ENCODE results near the gene ATN1.

The ATN1 gene

DNA sequence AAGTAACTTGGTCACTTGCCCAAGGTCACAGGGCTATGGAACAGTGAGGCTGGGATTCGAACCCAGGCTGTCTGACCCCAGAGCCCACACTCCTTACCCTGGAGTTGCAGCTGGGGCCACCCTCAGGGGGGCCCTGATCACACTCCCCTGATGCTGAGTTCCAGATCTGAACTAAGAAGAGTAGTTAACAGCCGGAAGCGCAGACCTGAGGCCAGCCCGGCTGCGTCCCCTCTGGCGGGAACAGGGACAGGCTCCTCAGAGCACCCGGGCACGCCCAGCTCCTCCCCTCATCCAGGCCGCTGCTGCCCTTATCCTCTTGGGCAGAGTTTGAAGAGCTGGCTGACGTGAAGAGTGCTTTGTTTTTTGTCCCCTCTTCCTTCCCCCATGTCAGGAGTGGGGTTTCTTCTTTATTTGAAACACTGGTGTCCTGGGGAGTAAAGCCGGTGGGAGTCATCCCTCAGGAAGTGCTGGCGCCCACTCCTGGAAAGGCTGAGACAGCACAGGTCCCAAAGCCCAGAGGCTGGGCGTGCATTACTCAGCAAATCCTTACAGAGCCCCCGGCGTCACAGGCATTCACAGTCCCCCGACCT, 34.0 kb downstream of the ATN1 start (continued):
- TF ChIP-seq, protein P1, sequence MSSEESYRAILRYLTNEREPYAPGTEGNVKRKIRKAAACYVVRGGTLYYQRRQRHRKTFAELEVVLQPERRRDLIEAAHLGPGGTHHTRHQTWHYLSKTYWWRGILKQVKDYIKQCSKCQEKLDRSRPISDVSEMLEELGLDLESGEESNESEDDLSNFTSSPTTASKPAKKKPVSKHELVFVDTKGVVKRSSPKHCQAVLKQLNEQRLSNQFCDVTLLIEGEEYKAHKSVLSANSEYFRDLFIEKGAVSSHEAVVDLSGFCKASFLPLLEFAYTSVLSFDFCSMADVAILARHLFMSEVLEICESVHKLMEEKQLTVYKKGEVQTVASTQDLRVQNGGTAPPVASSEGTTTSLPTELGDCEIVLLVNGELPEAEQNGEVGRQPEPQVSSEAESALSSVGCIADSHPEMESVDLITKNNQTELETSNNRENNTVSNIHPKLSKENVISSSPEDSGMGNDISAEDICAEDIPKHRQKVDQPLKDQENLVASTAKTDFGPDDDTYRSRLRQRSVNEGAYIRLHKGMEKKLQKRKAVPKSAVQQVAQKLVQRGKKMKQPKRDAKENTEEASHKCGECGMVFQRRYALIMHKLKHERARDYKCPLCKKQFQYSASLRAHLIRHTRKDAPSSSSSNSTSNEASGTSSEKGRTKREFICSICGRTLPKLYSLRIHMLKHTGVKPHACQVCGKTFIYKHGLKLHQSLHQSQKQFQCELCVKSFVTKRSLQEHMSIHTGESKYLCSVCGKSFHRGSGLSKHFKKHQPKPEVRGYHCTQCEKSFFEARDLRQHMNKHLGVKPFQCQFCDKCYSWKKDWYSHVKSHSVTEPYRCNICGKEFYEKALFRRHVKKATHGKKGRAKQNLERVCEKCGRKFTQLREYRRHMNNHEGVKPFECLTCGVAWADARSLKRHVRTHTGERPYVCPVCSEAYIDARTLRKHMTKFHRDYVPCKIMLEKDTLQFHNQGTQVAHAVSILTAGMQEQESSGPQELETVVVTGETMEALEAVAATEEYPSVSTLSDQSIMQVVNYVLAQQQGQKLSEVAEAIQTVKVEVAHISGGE (tag by site-specific recombination; conservative IDR thresholded peaks at IDR 0.05; ENCODE audit: low read depth) = peak; percentile 95
- TF ChIP-seq, protein P2, sequence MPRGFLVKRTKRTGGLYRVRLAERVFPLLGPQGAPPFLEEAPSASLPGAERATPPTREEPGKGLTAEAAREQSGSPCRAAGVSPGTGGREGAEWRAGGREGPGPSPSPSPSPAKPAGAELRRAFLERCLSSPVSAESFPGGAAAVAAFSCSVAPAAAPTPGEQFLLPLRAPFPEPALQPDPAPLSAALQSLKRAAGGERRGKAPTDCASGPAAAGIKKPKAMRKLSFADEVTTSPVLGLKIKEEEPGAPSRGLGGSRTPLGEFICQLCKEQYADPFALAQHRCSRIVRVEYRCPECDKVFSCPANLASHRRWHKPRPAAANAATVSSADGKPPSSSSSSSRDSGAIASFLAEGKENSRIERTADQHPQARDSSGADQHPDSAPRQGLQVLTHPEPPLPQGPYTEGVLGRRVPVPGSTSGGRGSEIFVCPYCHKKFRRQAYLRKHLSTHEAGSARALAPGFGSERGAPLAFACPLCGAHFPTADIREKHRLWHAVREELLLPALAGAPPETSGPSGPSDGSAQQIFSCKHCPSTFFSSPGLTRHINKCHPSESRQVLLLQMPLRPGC (tag by site-specific recombination; IDR thresholded peaks at IDR 0.05) = peak; percentile 10; the same call in 1 of the 2 replicates
- TF ChIP-seq ZNF660 (tag by site-specific recombination; IDR thresholded peaks at IDR 0.05) = peak; percentile 88
- peak; percentile 73 for TF ChIP-seq ZBTB17 (tag by site-specific recombination; IDR thresholded peaks at IDR 0.05)
- no peak for TF ChIP-seq ZNF274 (IDR thresholded peaks at IDR 0.05; ENCODE audit: low read length)
- no peak for TF ChIP-seq ZNF274 (tag by site-specific recombination; IDR thresholded peaks at IDR 0.05; ENCODE audit: borderline replicate concordance)
- no peak; the same call in 1 of the 2 replicates for TF ChIP-seq ZNF501 (tag by site-specific recombination; IDR thresholded peaks at IDR 0.05)
- no peak for TF ChIP-seq ZNF560 (tag by site-specific recombination; IDR thresholded peaks at IDR 0.05; ENCODE audit: borderline replicate concordance)
- TF ChIP-seq, protein P3, sequence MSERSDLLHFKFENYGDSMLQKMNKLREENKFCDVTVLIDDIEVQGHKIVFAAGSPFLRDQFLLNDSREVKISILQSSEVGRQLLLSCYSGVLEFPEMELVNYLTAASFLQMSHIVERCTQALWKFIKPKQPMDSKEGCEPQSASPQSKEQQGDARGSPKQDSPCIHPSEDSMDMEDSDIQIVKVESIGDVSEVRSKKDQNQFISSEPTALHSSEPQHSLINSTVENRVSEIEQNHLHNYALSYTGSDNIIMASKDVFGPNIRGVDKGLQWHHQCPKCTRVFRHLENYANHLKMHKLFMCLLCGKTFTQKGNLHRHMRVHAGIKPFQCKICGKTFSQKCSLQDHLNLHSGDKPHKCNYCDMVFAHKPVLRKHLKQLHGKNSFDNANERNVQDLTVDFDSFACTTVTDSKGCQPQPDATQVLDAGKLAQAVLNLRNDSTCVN (tag by site-specific recombination; optimal IDR thresholded peaks at IDR 0.05) = peak; percentile 45
- TF ChIP-seq ZNF623 (tag by site-specific recombination; IDR thresholded peaks at IDR 0.05) = no peak
- 0 out of 2 replicates have a peak, but pooled peaks have one; percentile 8 for TF ChIP-seq KLF1 (tag by site-specific recombination; IDR thresholded peaks at IDR 0.05)
- TF ChIP-seq, protein P4, sequence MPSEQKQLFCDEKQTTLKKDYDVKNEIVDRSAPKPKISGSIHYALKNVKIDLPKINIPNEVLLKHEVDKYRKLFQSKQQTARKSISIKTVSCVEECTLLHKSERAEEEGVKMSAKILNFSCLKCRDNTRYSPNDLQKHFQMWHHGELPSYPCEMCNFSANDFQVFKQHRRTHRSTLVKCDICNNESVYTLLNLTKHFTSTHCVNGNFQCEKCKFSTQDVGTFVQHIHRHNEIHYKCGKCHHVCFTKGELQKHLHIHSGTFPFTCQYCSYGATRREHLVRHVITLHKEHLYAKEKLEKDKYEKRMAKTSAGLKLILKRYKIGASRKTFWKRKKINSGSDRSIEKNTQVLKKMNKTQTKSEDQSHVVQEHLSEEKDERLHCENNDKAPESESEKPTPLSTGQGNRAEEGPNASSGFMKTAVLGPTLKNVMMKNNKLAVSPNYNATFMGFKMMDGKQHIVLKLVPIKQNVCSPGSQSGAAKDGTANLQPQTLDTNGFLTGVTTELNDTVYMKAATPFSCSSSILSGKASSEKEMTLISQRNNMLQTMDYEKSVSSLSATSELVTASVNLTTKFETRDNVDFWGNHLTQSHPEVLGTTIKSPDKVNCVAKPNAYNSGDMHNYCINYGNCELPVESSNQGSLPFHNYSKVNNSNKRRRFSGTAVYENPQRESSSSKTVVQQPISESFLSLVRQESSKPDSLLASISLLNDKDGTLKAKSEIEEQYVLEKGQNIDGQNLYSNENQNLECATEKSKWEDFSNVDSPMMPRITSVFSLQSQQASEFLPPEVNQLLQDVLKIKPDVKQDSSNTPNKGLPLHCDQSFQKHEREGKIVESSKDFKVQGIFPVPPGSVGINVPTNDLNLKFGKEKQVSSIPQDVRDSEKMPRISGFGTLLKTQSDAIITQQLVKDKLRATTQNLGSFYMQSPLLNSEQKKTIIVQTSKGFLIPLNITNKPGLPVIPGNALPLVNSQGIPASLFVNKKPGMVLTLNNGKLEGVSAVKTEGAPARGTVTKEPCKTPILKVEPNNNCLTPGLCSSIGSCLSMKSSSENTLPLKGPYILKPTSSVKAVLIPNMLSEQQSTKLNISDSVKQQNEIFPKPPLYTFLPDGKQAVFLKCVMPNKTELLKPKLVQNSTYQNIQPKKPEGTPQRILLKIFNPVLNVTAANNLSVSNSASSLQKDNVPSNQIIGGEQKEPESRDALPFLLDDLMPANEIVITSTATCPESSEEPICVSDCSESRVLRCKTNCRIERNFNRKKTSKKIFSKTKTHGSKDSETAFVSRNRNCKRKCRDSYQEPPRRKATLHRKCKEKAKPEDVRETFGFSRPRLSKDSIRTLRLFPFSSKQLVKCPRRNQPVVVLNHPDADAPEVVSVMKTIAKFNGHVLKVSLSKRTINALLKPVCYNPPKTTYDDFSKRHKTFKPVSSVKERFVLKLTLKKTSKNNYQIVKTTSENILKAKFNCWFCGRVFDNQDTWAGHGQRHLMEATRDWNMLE (tag by site-specific recombination; conservative IDR thresholded peaks at IDR 0.05; ENCODE audit: low read depth) = no peak; the same call in 1 of the 2 replicates
- TF ChIP-seq ZNF600 (tag by site-specific recombination; IDR thresholded peaks at IDR 0.05) = peak; percentile 46; the same call in 1 of the 2 replicates
- TF ChIP-seq SCRT2 (tag by site-specific recombination; IDR thresholded peaks at IDR 0.05) = no peak
- TF ChIP-seq HOXA7 (CRISPR knock-in tag; IDR thresholded peaks at IDR 0.05; ENCODE audit: borderline replicate concordance) = no peak
- TF ChIP-seq KLF16 (tag by site-specific recombination; IDR thresholded peaks at IDR 0.05) = no peak; the same call in none of the 2 replicates
- peak; percentile 92 for TF ChIP-seq ZBTB20 (tag by site-specific recombination; IDR thresholded peaks at IDR 0.05)
- TF ChIP-seq ZNF530 (tag by site-specific recombination; IDR thresholded peaks at IDR 0.05; ENCODE audit: low read depth) = no peak
- TF ChIP-seq, protein P5, sequence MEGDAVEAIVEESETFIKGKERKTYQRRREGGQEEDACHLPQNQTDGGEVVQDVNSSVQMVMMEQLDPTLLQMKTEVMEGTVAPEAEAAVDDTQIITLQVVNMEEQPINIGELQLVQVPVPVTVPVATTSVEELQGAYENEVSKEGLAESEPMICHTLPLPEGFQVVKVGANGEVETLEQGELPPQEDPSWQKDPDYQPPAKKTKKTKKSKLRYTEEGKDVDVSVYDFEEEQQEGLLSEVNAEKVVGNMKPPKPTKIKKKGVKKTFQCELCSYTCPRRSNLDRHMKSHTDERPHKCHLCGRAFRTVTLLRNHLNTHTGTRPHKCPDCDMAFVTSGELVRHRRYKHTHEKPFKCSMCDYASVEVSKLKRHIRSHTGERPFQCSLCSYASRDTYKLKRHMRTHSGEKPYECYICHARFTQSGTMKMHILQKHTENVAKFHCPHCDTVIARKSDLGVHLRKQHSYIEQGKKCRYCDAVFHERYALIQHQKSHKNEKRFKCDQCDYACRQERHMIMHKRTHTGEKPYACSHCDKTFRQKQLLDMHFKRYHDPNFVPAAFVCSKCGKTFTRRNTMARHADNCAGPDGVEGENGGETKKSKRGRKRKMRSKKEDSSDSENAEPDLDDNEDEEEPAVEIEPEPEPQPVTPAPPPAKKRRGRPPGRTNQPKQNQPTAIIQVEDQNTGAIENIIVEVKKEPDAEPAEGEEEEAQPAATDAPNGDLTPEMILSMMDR (tag by site-specific recombination; IDR thresholded peaks at IDR 0.05) = peak; percentile 92
- TF ChIP-seq, protein P6, sequence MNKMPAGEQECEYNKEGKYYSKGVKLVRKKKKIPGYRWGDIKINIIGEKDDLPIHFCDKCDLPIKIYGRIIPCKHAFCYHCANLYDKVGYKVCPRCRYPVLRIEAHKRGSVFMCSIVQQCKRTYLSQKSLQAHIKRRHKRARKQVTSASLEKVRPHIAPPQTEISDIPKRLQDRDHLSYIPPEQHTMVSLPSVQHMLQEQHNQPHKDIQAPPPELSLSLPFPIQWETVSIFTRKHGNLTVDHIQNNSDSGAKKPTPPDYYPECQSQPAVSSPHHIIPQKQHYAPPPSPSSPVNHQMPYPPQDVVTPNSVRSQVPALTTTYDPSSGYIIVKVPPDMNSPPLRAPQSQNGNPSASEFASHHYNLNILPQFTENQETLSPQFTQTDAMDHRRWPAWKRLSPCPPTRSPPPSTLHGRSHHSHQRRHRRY (tag by site-specific recombination; IDR thresholded peaks at IDR 0.05) = no peak
- TF ChIP-seq, protein P7, sequence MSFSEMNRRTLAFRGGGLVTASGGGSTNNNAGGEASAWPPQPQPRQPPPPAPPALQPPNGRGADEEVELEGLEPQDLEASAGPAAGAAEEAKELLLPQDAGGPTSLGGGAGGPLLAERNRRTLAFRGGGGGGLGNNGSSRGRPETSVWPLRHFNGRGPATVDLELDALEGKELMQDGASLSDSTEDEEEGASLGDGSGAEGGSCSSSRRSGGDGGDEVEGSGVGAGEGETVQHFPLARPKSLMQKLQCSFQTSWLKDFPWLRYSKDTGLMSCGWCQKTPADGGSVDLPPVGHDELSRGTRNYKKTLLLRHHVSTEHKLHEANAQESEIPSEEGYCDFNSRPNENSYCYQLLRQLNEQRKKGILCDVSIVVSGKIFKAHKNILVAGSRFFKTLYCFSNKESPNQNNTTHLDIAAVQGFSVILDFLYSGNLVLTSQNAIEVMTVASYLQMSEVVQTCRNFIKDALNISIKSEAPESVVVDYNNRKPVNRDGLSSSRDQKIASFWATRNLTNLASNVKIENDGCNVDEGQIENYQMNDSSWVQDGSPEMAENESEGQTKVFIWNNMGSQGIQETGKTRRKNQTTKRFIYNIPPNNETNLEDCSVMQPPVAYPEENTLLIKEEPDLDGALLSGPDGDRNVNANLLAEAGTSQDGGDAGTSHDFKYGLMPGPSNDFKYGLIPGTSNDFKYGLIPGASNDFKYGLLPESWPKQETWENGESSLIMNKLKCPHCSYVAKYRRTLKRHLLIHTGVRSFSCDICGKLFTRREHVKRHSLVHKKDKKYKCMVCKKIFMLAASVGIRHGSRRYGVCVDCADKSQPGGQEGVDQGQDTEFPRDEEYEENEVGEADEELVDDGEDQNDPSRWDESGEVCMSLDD (tag by site-specific recombination; IDR thresholded peaks at IDR 0.05) = no peak
- TF ChIP-seq WT1 (tag by site-specific recombination; IDR thresholded peaks at IDR 0.05) = peak; percentile 60; the same call in 1 of the 2 replicates
